AG09309 (cell line): ENCODE results near the gene PGA5.

Experiments
- DNase-seq: peaks from one replicate; pipeline ENCODE4 v3.0.0-alpha.2; 2010; ENCODE audit warnings: low read depth
- H3K4me3 ChIP-seq: 2 replicates; pipeline ENCODE4 v1.5.1; 2011; ENCODE audit warnings: mild to moderate bottlenecking, low read depth, low read length, moderate library complexity; ENCODE audit not compliant: control insufficient read depth
- TF ChIP-seq, protein P1 (sequence below): IDR thresholded peaks from 2 replicates; pipeline ENCODE4 v1.5.1; 2011; ENCODE audit warnings: mild to moderate bottlenecking, low read depth, low read length, inconsistent platforms; ENCODE audit not compliant: insufficient read depth, control insufficient read depth; ENCODE audit errors: missing control alignments

PGA5 gene

DNA sequence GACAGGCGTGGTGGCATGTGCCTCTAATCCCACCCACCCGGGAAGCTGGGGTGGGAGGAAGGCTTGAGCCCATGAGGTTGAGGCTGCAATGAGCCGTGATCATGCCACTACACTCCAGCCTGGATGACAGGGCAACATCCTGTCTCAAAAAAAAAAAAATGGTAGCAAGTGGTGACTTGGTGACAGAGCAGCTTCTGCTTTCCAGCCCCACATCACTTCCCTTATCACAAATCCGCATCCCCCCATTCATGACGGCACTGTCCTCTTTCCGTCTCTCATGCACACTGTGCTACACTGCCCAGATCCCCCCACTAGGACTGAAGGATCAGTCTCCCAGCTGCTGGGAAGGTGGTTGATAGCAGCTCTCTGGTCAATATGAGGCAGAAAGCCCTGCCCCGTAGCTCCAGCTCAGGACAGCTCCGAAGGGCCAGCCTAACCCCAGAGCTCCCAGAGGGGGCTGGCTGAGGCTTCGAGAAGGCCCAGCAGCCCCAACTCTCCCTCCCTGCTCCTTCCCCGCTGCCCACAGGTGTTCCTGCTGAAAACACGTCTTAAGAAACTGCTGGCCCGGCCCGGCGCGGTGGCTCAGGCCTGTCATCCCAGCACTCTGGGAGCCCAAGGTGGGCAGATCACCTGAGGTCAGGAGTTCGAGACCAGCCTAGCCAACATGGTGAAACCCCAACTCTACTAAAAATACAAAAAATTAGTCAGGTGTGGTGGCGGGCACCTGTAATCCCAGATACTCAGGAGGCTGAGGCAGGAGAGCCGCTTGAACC is 15.9 kb downstream of the PGA5 start:
- TF ChIP-seq, protein P1, sequence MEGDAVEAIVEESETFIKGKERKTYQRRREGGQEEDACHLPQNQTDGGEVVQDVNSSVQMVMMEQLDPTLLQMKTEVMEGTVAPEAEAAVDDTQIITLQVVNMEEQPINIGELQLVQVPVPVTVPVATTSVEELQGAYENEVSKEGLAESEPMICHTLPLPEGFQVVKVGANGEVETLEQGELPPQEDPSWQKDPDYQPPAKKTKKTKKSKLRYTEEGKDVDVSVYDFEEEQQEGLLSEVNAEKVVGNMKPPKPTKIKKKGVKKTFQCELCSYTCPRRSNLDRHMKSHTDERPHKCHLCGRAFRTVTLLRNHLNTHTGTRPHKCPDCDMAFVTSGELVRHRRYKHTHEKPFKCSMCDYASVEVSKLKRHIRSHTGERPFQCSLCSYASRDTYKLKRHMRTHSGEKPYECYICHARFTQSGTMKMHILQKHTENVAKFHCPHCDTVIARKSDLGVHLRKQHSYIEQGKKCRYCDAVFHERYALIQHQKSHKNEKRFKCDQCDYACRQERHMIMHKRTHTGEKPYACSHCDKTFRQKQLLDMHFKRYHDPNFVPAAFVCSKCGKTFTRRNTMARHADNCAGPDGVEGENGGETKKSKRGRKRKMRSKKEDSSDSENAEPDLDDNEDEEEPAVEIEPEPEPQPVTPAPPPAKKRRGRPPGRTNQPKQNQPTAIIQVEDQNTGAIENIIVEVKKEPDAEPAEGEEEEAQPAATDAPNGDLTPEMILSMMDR, result no peak
- H3K4me3 ChIP-seq, result no peak overlapping the region
- DNase-seq, result no peak

DNA sequence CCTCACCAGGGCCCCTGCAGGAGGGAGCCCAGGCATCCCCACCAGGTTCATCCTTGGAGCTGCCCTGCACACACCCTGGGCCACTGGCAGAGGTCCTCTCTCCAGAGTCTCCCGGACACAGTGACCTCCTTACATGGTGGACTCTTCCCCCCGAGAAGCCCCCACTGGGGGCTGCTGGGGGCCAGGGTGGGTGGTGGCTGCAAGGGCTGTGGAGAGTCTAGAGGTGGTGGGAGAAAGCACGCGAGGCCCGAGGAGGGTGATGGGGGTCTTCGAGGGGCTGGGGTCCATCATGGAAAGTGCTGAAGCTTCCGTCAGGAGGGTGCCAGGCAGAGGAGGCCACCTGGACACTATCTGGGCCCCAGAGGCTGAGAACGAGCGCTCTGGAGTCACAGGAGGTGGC is 17.6 kb downstream of the PGA5 start:
- DNase-seq, result no peak
- TF ChIP-seq, protein P1, result no peak

DNA sequence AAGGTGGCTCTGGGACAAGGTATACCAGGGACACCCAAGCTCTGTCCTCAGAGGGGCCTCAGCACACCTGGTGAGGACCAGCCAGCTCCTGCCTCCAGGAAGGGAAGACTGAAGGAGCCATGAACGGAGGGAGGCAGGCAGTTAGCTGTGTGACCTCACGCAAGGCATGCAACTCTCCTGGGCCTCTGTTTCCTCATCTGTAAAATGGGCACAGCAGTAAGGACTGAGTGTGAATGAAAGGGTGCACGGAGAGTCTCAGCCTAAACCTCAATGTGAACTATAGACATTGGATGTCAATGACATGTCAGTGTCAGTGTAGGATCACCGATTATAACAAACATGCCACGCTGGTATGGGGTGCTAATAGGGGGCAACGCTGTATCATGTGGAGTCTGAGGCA is 18.4 kb downstream of the PGA5 start:
- DNase-seq, result no peak
- H3K4me3 ChIP-seq, result no peak overlapping the region
- TF ChIP-seq, protein P1, result no peak

More for the DNA sequence above, 17.6 kb downstream of the PGA5 start:
- no peak overlapping the region for H3K4me3 ChIP-seq

DNA sequence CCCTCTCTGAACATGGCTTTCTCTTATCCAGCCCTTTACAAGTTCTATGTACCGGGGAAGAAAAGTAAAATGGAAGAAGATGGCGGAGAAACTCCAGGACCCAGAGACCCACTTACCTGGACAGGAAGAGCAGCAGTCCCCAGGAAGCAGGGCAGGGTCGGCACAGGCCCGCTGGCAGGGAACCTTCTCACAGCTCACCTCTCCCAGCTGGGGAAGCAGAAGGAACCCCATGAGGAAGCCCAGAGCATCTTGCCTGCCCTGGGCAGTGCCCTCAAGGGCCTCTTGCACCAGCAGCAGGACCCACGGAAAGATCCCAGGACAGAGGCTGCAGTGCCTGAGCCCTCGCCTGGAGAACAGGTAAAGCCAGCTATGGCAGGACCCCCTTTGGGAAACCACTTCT is 23.4 kb downstream of the PGA5 start:
- DNase-seq, result no peak
- TF ChIP-seq, protein P1, result no peak
- H3K4me3 ChIP-seq, result no peak overlapping the region

DNA sequence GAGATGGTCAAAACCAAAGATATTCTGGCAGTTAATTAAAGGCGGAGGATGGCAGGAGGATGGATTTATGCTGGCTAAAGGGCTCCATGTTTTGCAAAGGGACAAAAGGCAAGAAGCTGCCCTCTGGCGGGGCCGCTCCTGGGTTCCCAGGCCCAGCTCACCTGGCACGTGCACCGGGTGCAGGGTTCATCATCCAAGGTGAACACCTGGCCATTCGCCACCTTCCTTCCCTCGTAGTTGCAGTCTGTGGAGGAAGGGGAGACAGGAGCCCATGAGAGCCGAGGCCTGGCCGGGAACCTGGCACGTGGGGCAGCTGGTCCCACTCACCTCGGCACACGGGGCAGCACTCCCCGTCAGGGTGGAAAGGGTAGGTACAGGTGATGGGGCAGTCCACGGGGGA is 23.8 kb downstream of the PGA5 start:
- no peak overlapping the region for H3K4me3 ChIP-seq
- DNase-seq, result no peak
- TF ChIP-seq, protein P1, result no peak

DNA sequence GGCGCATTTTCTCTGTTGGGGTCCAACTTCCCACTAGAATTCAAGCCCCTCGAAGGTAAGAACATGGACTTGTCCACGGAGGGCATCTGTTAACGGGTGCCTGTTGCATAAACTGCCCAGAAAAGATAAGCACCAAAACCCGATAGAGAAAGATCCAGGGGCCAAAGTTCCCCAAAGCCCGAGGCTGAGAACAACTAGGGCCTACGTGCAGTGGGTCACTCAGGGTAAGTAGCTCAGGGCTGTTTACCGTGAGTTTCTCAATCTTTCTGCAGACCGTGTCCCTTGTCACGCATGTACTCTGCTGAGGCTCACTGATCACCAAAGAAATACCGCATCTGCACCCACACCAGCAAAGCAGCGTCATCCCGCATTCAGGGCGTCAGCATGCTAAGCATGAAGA is 24.4 kb downstream of the PGA5 start:
- H3K4me3 ChIP-seq, result no peak overlapping the region
- TF ChIP-seq, protein P1, result no peak
- no peak for DNase-seq
